ENCODE results near the gene DCLRE1B.

The DCLRE1B gene

GRCh38 chr1:113929750-113930498, 24.8 kb downstream of the DCLRE1B start:
- in situ Hi-C loops (cut with MboI; ENCODE audit: low sequenced_read_pairs, unreplicated experiment) = no loop called here
- TF ChIP-seq CTCF (IDR thresholded peaks at IDR 0.05; ENCODE audit: borderline replicate concordance, control extremely low read depth, extremely low read depth, insufficient read depth, missing control alignments) = peak; percentile 11
- peak; percentile 72 for DNase-seq (ENCODE audit: low spot score)

GRCh38 chr1:113930499-113931161, 25.5 kb downstream of the DCLRE1B start:
- in situ Hi-C loops (cut with MboI; ENCODE audit: low sequenced_read_pairs, unreplicated experiment) = no loop called here
- DNase-seq (ENCODE audit: low spot score) = peak; percentile 56
- no peak for TF ChIP-seq CTCF (IDR thresholded peaks at IDR 0.05; ENCODE audit: borderline replicate concordance, control extremely low read depth, extremely low read depth, insufficient read depth, missing control alignments)

GRCh38 chr1:113931451-113931851, 26.3 kb downstream of the DCLRE1B start:
- no peak for DNase-seq (ENCODE audit: low spot score)

GRCh38 chr1:113934006-113934405, 28.9 kb downstream of the DCLRE1B start:
- DNase-seq (ENCODE audit: low spot score) = no peak
- in situ Hi-C loops (cut with MboI; ENCODE audit: low sequenced_read_pairs, unreplicated experiment) = no loop called here
- TF ChIP-seq CTCF (IDR thresholded peaks at IDR 0.05; ENCODE audit: borderline replicate concordance, control extremely low read depth, extremely low read depth, insufficient read depth, missing control alignments) = no peak

More at GRCh38 chr1:113931451-113931851, 26.3 kb downstream of the DCLRE1B start:
- TF ChIP-seq CTCF (IDR thresholded peaks at IDR 0.05; ENCODE audit: borderline replicate concordance, control extremely low read depth, extremely low read depth, insufficient read depth, missing control alignments) = no peak
- in situ Hi-C loops (cut with MboI; ENCODE audit: low sequenced_read_pairs, unreplicated experiment) = no loop called here

- DNase-seq (ENCODE audit: low spot score) = no peak
- TF ChIP-seq CTCF (IDR thresholded peaks at IDR 0.05; ENCODE audit: borderline replicate concordance, control extremely low read depth, extremely low read depth, insufficient read depth, missing control alignments) = no peak
- in situ Hi-C loops (cut with MboI; ENCODE audit: low sequenced_read_pairs, unreplicated experiment) = no loop called here
These were observed 29.5 kb downstream of the DCLRE1B start for GRCh38 chr1:113934511-113935055.

GRCh38 chr1:113935176-113935575, 30.1 kb downstream of the DCLRE1B start:
- in situ Hi-C loops (cut with MboI; ENCODE audit: low sequenced_read_pairs, unreplicated experiment) = no loop called here
- DNase-seq (ENCODE audit: low spot score) = no peak
- TF ChIP-seq CTCF (IDR thresholded peaks at IDR 0.05; ENCODE audit: borderline replicate concordance, control extremely low read depth, extremely low read depth, insufficient read depth, missing control alignments) = no peak

Measured in GM13976 (cell line).